Panc1 (cell line): ENCODE measurements around the gene MTREX. TPM values are rescaled to one million over a fixed set of nuclear protein-coding genes. Genes with fewer than 3 reads are reported as not detected.

Experiments
- ATAC-seq: fragments of 200-7000 bp; cut with Tn5 transposase; 2 replicates; pipeline ENCODE4 v1.9.1; 2020; ENCODE audit warnings: mild to moderate bottlenecking, moderate library complexity
- BruUV-seq: library from RNA; stranded (reverse); fragments of 400-500 nt; replicated peaks from 2 replicates; lab custom pipeline; 2021; lab: Mats Ljungman, UMichigan
- CTCF ChIA-PET: fragments of 300-600 bp; sonication (Branson Sonifier 250); formaldehyde crosslinking; loops from one replicate; lab custom pipeline; 2022; ENCODE audit warnings: antibody characterized with exemption; lab: Charles Lee
- POLR2A ChIA-PET: fragments of 300-600 bp; sonication (Branson Sonifier 250); formaldehyde crosslinking; loops from one replicate; lab custom pipeline; 2022; ENCODE audit warnings: antibody characterized with exemption; lab: Charles Lee
- DNase-seq: peaks from one replicate; pipeline ENCODE4 v3.0.0-alpha.2; 2010; ENCODE audit warnings: low read depth, low spot score
- H3K27ac ChIP-seq: 2 replicates; pipeline ENCODE4 v1.5.1; 2011; ENCODE audit warnings: mild to moderate bottlenecking, low read length, inconsistent platforms
- H3K27me3 ChIP-seq: fragments of 200-500 bp; sonication (Bioruptor generic); 2 replicates; pipeline ENCODE4 v1.6.0; 2014; ENCODE audit warnings: low read length, inconsistent platforms; ENCODE audit not compliant: control insufficient read depth, insufficient read depth
- H3K36me3 ChIP-seq: fragments of 200-500 bp; sonication (Bioruptor generic); 2 replicates; pipeline ENCODE4 v1.5.1; 2014; ENCODE audit warnings: inconsistent platforms, mild to moderate bottlenecking, low read length, moderate library complexity; ENCODE audit not compliant: control insufficient read depth, insufficient read depth
- H3K4me1 ChIP-seq: 2 replicates; pipeline ENCODE4 v1.5.1; 2011; ENCODE audit warnings: inconsistent platforms, mild to moderate bottlenecking, low read length, moderate library complexity; ENCODE audit not compliant: control insufficient read depth, insufficient read depth
- H3K4me3 ChIP-seq, 2 experiments: 2 replicates each; pipeline ENCODE4 v1.5.1; 2011 to 2012; ENCODE audit warnings: low read depth in 2 of 2, low read length in 2 of 2, mild to moderate bottlenecking in 2 of 2, inconsistent platforms in 1 of 2, moderate library complexity in 1 of 2
- H3K9me3 ChIP-seq: fragments of 200-500 bp; sonication (Bioruptor generic); 2 replicates; pipeline ENCODE4 v1.5.1; 2014; ENCODE audit warnings: low read depth, mild to moderate bottlenecking, inconsistent platforms, low read length, moderate library complexity; ENCODE audit not compliant: control insufficient read depth, insufficient read depth
- CTCF ChIP-seq: fragments of 450-650 bp; IDR thresholded peaks from 2 replicates; pipeline ENCODE4 v1.5.1; 2017; ENCODE audit warnings: mild to moderate bottlenecking
- POLR2AphosphoS5 ChIP-seq: IDR thresholded peaks from 2 replicates; pipeline ENCODE4 v1.6.1; 2012; ENCODE audit warnings: mild to moderate bottlenecking, low read depth, low read length, moderate library complexity
- REST ChIP-seq, 2 experiments: IDR thresholded peaks; 2 replicates each; pipeline ENCODE4 v1.6.1; 2011 to 2012; ENCODE audit warnings: low read depth in 2 of 2, control low read depth in 1 of 2, low read length in 1 of 2, mild to moderate bottlenecking in 1 of 2, moderate library complexity in 1 of 2; ENCODE audit not compliant: insufficient read depth in 1 of 2
- SIN3A ChIP-seq: IDR thresholded peaks from 2 replicates; pipeline ENCODE4 v1.6.1; 2012; ENCODE audit warnings: low read depth, mild to moderate bottlenecking, low read length, moderate library complexity, borderline replicate concordance; ENCODE audit not compliant: insufficient read depth
- TCF7L2 ChIP-seq: IDR thresholded peaks from 2 replicates; pipeline ENCODE4 v1.6.1; 2011; ENCODE audit warnings: mild to moderate bottlenecking, low read depth, low read length, inconsistent platforms
- in situ Hi-C: cut with HindIII; loops from 2 replicates; pipeline ENCODE4 v1.10.0; 2016; ENCODE audit warnings: low sequenced_read_pairs, low pct_unique_long_range_greater_than_20kb
- intact Hi-C: fragments of 100-400 bp; cut with micrococcal nuclease; formaldehyde crosslinking; loops from one replicate; pipeline ENCODE4 v1.10.0; 2022; ENCODE audit not compliant: unreplicated experiment
- total RNA-seq: library from RNA; stranded (reverse); gene quantifications from one replicate; pipeline ENCODE4 v1.2.1, GENCODE V29; 2021; ENCODE audit not compliant: unreplicated experiment

Gene MTREX
- total RNA-seq, 1 experiment from 2014 or later, result 97.0 TPM

- Histone ChIP-seq H3K27me3 (no peaks in the 10 kb centered on the region), H3K4me1 (no peaks in the 10 kb centered on the region), H3K27ac (no peak overlapping the region), H3K9me3 (no peaks in the 10 kb centered on the region), H3K36me3 (peaks cover 10% of the 10 kb centered on the region), H3K4me3 (no peak overlapping the region)
- ChIA-PET CTCF (no interaction called here), POLR2A (no interaction called here)
- DNase-seq (no peak), ATAC-seq (no peak)
- no TSS peak for BruUV-seq
- TF ChIP-seq TCF7L2 (no peak), SIN3A (no peak), REST (IDR thresholded peaks at IDR 0.05; ENCODE audit: insufficient read depth in 1 of 2, low read depth in 2 of 2, low read length in 1 of 2) (no peak), CTCF (no peak), POLR2AphosphoS5 (no peak)
- intact Hi-C loops (no loop called here), in situ Hi-C loops (no loop called here)
Measured at GRCh38 chr5:55333017-55333416, 25.2 kb downstream of the MTREX start.

GRCh38 chr5:55333811-55334210 is 26.0 kb downstream of the MTREX start:
- CTCF ChIA-PET, result no interaction called here
- H3K4me1 ChIP-seq, result no peaks in the 10 kb centered on the region
- intact Hi-C loops, result no loop called here
- H3K27ac ChIP-seq, result no peak overlapping the region
- ATAC-seq, result no peak
- TF ChIP-seq CTCF, result no peak
- TF ChIP-seq SIN3A, result no peak
- TF ChIP-seq POLR2AphosphoS5, result no peak
- TF ChIP-seq TCF7L2, result no peak
- no peak for TF ChIP-seq REST (IDR thresholded peaks at IDR 0.05; ENCODE audit: insufficient read depth in 1 of 2, low read depth in 2 of 2, low read length in 1 of 2)
- no TSS peak for BruUV-seq
- in situ Hi-C loops, result no loop called here
- H3K4me3 ChIP-seq, result no peak overlapping the region
- H3K9me3 ChIP-seq, result no peaks in the 10 kb centered on the region
- POLR2A ChIA-PET, result no interaction called here
- DNase-seq, result no peak
- H3K36me3 ChIP-seq, result peaks cover 10% of the 10 kb centered on the region
- no peaks in the 10 kb centered on the region for H3K27me3 ChIP-seq
